ENCODE data around the gene ZBED1. TPM values are rescaled to one million over a fixed set of nuclear protein-coding genes. Genes with fewer than 3 reads are reported as not detected.

ZBED1 gene
- total and polyA plus RNA-seq, 10 donors, result 11.3 to 65.7 (median 41.9) TPM

DNA sequence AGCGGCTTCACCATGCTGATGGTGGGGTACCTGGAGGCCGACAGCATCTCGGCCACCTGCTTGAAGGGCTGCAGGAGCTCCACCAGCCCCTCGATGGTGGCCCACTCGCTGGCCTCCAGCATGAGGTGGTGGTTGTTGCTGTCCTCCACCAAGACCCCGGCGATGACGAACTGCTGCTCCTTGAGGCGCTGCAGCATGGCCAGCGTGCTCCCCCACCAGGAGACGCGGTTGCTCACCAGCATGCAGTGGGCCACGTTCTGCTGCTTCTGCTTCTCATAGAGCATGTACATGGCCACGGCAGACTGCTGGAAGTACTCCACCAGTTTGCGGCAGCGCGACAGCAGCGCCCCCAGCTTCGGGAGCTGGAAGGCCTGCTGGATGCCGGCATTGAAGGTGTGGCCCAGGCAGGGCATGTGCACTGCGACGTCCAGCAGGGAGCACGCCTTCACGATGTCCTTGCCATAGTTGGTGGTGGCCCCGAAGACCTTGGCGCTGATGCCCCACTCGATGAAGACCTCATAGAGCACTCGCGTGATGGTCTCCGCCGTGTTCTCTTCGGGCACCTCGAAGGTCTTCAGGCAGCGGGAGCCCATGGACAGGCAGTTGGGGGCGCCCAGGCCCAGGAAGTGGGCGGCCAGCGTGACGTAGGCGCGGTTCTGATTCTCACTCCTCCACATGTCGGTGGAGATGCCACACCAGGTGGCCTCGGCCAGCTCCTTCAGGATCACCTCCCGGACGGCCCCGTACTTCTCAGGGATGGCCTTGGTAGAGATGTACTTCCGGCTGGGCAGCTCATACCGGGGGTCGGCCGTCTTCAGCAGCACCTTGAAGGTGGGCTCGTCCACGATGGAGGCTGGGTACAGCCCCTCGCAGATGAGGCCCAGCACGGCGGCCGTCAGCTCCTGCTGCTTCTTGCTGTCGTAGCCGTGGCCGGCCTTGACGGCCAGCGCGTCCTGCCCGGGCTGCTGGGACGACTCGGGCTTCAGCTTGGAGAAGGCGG is 11.0 kb downstream of the ZBED1 start:
- peak; percentile 75 for DNase-seq
- TF ChIP-seq POLR2AphosphoS5 (IDR thresholded peaks at IDR 0.05) (peak in 1 of 3 donors; percentile 25), POLR2A (IDR thresholded peaks at IDR 0.05) (no peak)
- TF ChIP-seq, protein P1, sequence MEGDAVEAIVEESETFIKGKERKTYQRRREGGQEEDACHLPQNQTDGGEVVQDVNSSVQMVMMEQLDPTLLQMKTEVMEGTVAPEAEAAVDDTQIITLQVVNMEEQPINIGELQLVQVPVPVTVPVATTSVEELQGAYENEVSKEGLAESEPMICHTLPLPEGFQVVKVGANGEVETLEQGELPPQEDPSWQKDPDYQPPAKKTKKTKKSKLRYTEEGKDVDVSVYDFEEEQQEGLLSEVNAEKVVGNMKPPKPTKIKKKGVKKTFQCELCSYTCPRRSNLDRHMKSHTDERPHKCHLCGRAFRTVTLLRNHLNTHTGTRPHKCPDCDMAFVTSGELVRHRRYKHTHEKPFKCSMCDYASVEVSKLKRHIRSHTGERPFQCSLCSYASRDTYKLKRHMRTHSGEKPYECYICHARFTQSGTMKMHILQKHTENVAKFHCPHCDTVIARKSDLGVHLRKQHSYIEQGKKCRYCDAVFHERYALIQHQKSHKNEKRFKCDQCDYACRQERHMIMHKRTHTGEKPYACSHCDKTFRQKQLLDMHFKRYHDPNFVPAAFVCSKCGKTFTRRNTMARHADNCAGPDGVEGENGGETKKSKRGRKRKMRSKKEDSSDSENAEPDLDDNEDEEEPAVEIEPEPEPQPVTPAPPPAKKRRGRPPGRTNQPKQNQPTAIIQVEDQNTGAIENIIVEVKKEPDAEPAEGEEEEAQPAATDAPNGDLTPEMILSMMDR (IDR thresholded peaks at IDR 0.05 in 8 of 11, conservative IDR thresholded peaks at IDR 0.05 in 3 of 11), result no peak
- no peak overlapping the region for H3K27ac ChIP-seq
- H3K4me1 ChIP-seq, result peaks cover 0 to 24% (median 8%) of the 10 kb centered on the region in 6 donors
- peaks cover 0 to 82% (median 49%) of the 10 kb centered on the region in 6 donors for H3K36me3 ChIP-seq
- no peaks in the 10 kb centered on the region for H3K9me3 ChIP-seq
- H3K27me3 ChIP-seq (replicated peaks in 1 of 7), result no peaks in the 10 kb centered on the region
- 94 to 99% (median 97%) methylated on average over 37 to 65 of the region's 65 CpGs for WGBS, 5 donors
- H3K4me3 ChIP-seq, result no peak overlapping the region
- intact Hi-C loops (cut with DNase I; ENCODE audit: low total_unique reads), result loop anchor here (10.0 kb wide), 1 partner anchor 205 kb away; the partner anchor contains the start of gene CD99

DNA sequence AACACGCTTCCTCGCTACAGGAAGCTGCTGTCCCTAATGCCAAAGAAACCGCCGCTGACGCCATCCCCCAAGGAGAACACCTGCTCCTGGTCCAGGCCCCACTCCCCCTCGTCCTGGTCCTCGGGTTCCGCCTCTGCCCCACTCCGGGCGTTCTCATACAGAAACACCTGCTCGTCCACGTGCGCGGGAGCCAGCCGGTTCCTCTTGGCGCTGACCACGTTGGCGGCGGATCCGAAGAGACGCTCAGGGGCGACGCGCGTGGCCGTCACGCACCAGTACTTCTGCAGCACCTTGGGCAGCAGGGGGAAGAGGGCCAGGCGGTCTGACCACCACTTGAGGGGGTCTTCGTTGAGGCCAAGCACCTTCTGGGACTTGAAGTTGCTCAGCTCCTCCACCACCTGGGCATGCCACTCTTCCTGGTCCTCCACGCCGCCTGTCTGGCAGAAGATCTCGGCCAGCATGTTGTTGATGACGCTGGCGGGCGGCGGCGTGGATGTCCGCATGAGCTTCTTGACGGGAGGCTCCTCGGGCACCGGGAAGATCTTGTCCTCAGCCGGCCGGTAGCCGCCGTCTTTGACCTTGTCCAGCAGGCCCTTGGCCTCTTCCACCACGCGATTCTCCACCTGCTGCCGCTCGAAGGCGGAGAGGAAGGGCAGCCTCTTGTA is 12.0 kb downstream of the ZBED1 start:
- TF ChIP-seq POLR2AphosphoS5 (IDR thresholded peaks at IDR 0.05) (peak in 1 of 3 donors; percentile 17), POLR2A (IDR thresholded peaks at IDR 0.05) (no peak)
- TF ChIP-seq, protein P1 (IDR thresholded peaks at IDR 0.05 in 8 of 11, conservative IDR thresholded peaks at IDR 0.05 in 3 of 11), result no peak
- intact Hi-C loops (cut with DNase I; ENCODE audit: low total_unique reads), result no loop called here
- Histone ChIP-seq H3K9me3 (no peaks in the 10 kb centered on the region), H3K27ac (no peak overlapping the region), H3K27me3 (replicated peaks in 1 of 7) (no peaks in the 10 kb centered on the region), H3K36me3 (peaks cover 0 to 78% (median 49%) of the 10 kb centered on the region in 6 donors), H3K4me1 (peaks cover 0 to 24% (median 8%) of the 10 kb centered on the region in 6 donors), H3K4me3 (no peak overlapping the region)
- WGBS, 5 donors, result 96 to 98% (median 97%) methylated on average over 45 to 50 of the region's 50 CpGs
- DNase-seq, result peak; percentile 75

DNA sequence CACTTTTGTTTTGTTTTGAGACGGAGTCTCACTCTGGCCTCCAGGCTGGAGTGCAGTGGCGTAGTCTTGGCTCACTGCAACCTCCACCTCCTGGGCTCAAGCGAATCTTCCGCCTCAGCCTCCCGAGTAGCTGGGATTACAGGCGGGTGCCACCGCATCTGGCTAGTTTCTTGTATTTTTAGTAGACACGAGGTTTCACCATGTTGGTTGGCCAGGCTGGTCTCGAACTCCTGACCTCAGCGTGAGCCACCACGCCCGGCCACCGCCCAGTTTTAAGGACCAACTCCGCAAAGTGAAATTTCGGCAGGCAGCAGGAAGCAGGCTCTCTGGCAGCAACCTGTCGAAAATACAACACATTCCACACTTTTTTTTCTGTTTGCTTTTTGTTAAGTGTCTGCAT is 13.4 kb downstream of the ZBED1 start:
- H3K36me3 ChIP-seq, result peaks cover 0 to 74% (median 49%) of the 10 kb centered on the region in 6 donors
- no peak overlapping the region for H3K27ac ChIP-seq
- DNase-seq, result peak; percentile 51
- intact Hi-C loops (cut with DNase I; ENCODE audit: low total_unique reads), result no loop called here
- no peak overlapping the region for H3K4me3 ChIP-seq
- peak in 1 of 3 donors; percentile 17 for TF ChIP-seq POLR2AphosphoS5 (IDR thresholded peaks at IDR 0.05)
- TF ChIP-seq POLR2A (IDR thresholded peaks at IDR 0.05), result no peak
- 91 to 95% (median 92%) methylated on average over 16 of the region's 16 CpGs for WGBS, 5 donors
- H3K9me3 ChIP-seq, result no peaks in the 10 kb centered on the region
- H3K27me3 ChIP-seq (replicated peaks in 1 of 7), result no peaks in the 10 kb centered on the region
- H3K4me1 ChIP-seq, result peaks cover 0 to 13% (median 3%) of the 10 kb centered on the region in 6 donors

DNA sequence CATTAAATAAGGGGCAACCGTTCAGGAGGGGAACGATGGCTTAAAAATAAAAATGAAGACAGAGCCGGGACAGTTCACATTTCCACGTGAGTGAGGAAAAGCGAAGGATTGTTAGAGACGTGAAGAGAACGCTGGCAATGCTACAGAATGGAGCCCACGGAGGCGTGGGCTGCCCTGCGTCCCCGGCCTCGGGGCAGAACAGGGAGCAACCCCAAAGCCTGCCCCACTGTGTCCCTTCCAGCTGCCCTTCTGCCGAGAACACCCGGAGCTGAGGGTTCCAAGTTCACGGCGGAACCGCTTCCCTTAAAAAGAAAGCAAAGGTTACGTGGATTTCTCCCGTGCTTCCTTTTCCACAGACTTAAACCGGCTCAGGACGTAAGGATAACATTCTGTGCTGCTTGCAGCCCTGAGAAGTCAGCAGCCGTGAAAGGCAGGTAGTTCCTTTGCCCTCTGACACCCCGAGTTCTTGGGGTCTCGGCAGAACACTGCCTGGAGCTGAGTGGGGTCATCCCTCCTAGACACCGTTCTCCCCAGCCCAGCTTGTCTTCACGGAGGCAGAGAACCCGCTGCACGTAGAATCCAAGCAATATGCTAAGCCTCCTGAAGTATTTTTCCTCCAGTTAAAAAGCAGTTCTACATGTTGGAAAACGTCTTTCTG is 14.2 kb downstream of the ZBED1 start:
- TF ChIP-seq POLR2AphosphoS5 (IDR thresholded peaks at IDR 0.05) (no peak), POLR2A (IDR thresholded peaks at IDR 0.05) (no peak)
- TF ChIP-seq, protein P1 (IDR thresholded peaks at IDR 0.05 in 8 of 11, conservative IDR thresholded peaks at IDR 0.05 in 3 of 11), result no peak
- Histone ChIP-seq H3K4me1 (peaks cover 0 to 5% (median 0%) of the 10 kb centered on the region in 6 donors), H3K9me3 (no peaks in the 10 kb centered on the region), H3K27ac (no peak overlapping the region), H3K4me3 (no peak overlapping the region), H3K36me3 (peaks cover 0 to 66% (median 49%) of the 10 kb centered on the region in 6 donors), H3K27me3 (replicated peaks in 1 of 7) (no peaks in the 10 kb centered on the region)
- intact Hi-C loops (cut with DNase I; ENCODE audit: low total_unique reads), result no loop called here
- WGBS, 5 donors, result 90 to 94% (median 92%) methylated on average over 29 of the region's 29 CpGs
- DNase-seq, result peak; percentile 23
